Gastrocnemius medialis (tissue), 4 donors: ENCODE data around the gene TEX30. TPM values are rescaled to one million over a fixed set of nuclear protein-coding genes. Genes with fewer than 3 reads are reported as not detected.

ENCODE experiments used
- ATAC-seq, 2 donors: fragments of 150-250 bp; one replicate each; pipeline ENCODE4 v1.9.1; 2016
- DNase-seq, 2 donors: peaks; one replicate each; pipeline ENCODE4 v3.0.0-alpha.2; 2019
- H3K27ac ChIP-seq, 4 donors: fragments of 200-600 bp; sonication (generic); 1 replicate in 1 of 4; 2 replicates in 3 of 4; pipeline ENCODE4 v1.5.1; 2016 to 2018; ENCODE audit warnings: mild to moderate bottlenecking in 2 of 4, moderate library complexity in 1 of 4
- H3K27me3 ChIP-seq, 3 donors: fragments of 200-600 bp; sonication (generic) in 2 of 3; 1 replicate in 1 of 3; 2 replicates in 2 of 3; pipeline versions ENCODE4 v1.5.1 to v1.6.0; 2016 to 2019; ENCODE audit warnings: mild to moderate bottlenecking in 1 of 3, moderate library complexity in 1 of 3
- H3K36me3 ChIP-seq, 2 donors: fragments of 200-600 bp; sonication (generic) in 1 of 2; one replicate each; pipeline ENCODE4 v1.5.1; 2017 to 2018
- H3K4me1 ChIP-seq, 2 donors: fragments of 200-600 bp; sonication (generic) in 1 of 2; one replicate each; pipeline ENCODE4 v1.5.1; 2016 to 2017; ENCODE audit warnings: mild to moderate bottlenecking in 2 of 2
- H3K4me3 ChIP-seq, 4 donors: fragments of 200-600 bp; sonication (generic) in 3 of 4; 1 replicate in 1 of 4; 2 replicates in 3 of 4; pipeline ENCODE4 v1.5.1; 2016 to 2019; ENCODE audit warnings: mild to moderate bottlenecking in 2 of 4
- H3K9me3 ChIP-seq, 3 donors: fragments of 200-600 bp; sonication (generic) in 2 of 3; 1 replicate in 1 of 3; 2 replicates in 2 of 3; pipeline ENCODE4 v1.5.1; 2016 to 2019
- POLR2A ChIP-seq, 2 donors: fragments of 450-650 bp; IDR thresholded peaks; one replicate each; pipeline ENCODE4 v1.6.1; 2017; ENCODE audit warnings: antibody characterized with exemption in 2 of 2, mild to moderate bottlenecking in 2 of 2, moderate library complexity in 2 of 2
- in situ Hi-C, 4 donors: fragments of 200-750 bp; cut with MboI; loops; one replicate each; pipeline versions ENCODE4 v1.15.0 to v1.8.0; 2017; ENCODE audit warnings: low sequenced_read_pairs in 4 of 4
- intact Hi-C: fragments of 100-400 bp; cut with DNase I; formaldehyde crosslinking; loops from one replicate; pipeline ENCODE4 v1.15.1; 2023; ENCODE audit warnings: low total_unique reads
- total RNA-seq, 4 donors: library from RNA; depleted of rRNA; stranded (reverse); fragments of >200 nt; gene quantifications; one replicate each; pipeline versions ENCODE4 v1.1.0 to v1.2.3, GENCODE V29; 2016
- TF ChIP-seq, protein P1 (sequence below), 5 experiments: fragments of 450-650 bp in 3 of 5; fragments of 200-600 bp in 2 of 5; sonication (generic) in 2 of 5; IDR thresholded peaks in 4 of 5; conservative IDR thresholded peaks in 1 of 5; 1 replicate in 4 of 5; 2 replicates in 1 of 5; pipeline ENCODE4 v1.5.1; 2016 to 2019; ENCODE audit warnings: antibody characterized with exemption in 5 of 5, mild to moderate bottlenecking in 3 of 5, moderate library complexity in 3 of 5

The TEX30 gene
- total RNA-seq, 4 donors from 2014 or later = 3.5 to 11.6 (median 10.2) TPM

DNA sequence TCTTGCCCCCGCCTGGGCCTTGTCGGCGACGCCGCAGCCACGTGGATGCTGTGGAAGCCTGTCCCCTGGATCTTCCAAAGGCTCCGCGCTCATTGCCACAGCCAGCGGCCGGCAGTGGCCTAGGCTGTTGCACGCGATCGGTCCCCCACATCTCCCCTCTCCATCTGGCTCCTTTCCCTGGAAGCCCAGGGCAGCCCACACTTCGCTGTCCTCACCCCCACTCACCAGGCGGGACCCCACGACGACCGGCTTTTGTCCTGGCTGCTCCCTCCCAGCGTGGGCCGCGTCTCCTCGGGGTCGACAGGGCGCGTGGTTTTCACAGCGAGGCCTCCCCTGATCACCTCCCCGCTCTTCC is 605 bp upstream of the TEX30 start:
- peak overlapping the region; percentile 72 to 91 (median 74) for H3K4me3 ChIP-seq
- DNase-seq (peak in 1 of 2 donors; percentile 14), ATAC-seq (peak in 1 of 2 donors; percentile 6)
- H3K4me1 ChIP-seq = peaks cover 7 to 9% of the 10 kb centered on the region in 2 donors
- in situ Hi-C loops (no loop called here), intact Hi-C loops (no loop called here)
- H3K27ac ChIP-seq = peak overlapping the region; percentile 80 to 85 (median 80)
- no peaks in the 10 kb centered on the region for H3K36me3 ChIP-seq
- H3K9me3 ChIP-seq = no peaks in the 10 kb centered on the region
- no peaks in the 10 kb centered on the region for H3K27me3 ChIP-seq
- TF ChIP-seq POLR2A (IDR thresholded peaks at IDR 0.05) = no peak
- TF ChIP-seq, protein P1, sequence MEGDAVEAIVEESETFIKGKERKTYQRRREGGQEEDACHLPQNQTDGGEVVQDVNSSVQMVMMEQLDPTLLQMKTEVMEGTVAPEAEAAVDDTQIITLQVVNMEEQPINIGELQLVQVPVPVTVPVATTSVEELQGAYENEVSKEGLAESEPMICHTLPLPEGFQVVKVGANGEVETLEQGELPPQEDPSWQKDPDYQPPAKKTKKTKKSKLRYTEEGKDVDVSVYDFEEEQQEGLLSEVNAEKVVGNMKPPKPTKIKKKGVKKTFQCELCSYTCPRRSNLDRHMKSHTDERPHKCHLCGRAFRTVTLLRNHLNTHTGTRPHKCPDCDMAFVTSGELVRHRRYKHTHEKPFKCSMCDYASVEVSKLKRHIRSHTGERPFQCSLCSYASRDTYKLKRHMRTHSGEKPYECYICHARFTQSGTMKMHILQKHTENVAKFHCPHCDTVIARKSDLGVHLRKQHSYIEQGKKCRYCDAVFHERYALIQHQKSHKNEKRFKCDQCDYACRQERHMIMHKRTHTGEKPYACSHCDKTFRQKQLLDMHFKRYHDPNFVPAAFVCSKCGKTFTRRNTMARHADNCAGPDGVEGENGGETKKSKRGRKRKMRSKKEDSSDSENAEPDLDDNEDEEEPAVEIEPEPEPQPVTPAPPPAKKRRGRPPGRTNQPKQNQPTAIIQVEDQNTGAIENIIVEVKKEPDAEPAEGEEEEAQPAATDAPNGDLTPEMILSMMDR (IDR thresholded peaks at IDR 0.05 in 4 of 5, conservative IDR thresholded peaks at IDR 0.05 in 1 of 5) = no peak

DNA sequence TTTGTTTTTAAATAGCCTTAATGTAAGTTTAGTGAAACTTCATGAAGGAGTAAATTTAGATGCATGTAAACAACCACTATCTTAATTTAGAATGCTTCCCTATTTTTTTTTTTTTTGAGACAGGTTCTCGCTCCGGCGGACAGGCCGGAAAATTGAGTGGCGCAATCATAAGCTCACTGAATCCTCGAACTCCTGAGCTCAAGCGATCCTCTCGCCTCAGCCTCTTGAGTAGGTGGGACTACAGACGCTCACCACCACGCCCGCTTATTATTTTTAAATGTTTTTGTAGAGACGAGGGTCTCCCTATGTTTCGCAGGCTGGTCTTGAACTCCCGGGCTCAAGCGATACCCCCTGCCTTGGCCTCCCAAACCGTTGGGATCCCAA is 1.6 kb downstream of the TEX30 start:
- in situ Hi-C loops (no loop called here), intact Hi-C loops (loop anchor here (2.0 kb wide), 2 partner anchors 49 to 175 kb away; partner anchors contain the start of gene TPP2)
- no peak overlapping the region for H3K4me3 ChIP-seq
- H3K36me3 ChIP-seq = no peaks in the 10 kb centered on the region
- no peaks in the 10 kb centered on the region for H3K27me3 ChIP-seq
- peaks cover 7 to 9% of the 10 kb centered on the region in 2 donors for H3K4me1 ChIP-seq
- no peak overlapping the region for H3K27ac ChIP-seq
- no peak for TF ChIP-seq POLR2A (IDR thresholded peaks at IDR 0.05)
- TF ChIP-seq, protein P1 (IDR thresholded peaks at IDR 0.05 in 4 of 5, conservative IDR thresholded peaks at IDR 0.05 in 1 of 5) = no peak
- ATAC-seq (no peak), DNase-seq (no peak)
- no peaks in the 10 kb centered on the region for H3K9me3 ChIP-seq

DNA sequence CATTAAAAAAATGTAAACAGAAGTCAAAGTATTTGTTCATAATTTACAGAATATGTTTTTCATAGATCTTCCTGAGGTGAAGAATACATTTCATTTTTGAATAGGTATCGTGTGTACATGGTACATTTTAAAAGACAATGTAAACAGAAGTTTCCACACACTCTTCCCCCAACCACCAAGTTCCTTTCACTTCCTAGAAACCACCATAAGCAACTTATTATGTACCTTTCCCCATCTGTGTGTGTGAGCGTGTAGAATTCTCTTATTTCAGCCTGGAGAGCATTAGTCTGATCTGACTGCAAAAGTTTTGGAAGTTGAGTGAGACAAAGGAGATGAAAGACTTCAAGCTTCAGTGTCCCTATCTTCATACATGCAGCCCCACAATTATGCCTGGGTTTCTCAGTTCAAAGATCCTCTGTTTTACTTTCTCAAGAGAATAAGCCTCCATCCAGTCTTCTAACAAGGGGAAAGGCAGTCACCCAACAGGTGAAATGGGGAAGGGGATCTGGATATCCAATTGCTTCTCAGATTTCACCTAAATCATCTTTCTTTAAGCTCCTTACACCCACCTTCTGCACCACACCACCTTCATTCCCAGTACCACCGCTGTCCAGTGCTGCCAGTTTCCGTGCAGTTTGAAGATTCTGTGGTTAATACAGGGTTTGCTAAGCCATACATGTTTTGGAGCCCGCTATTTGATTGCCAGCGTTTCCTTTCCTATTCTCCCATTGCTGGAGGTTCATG is 2.1 kb downstream of the TEX30 start:
- Histone ChIP-seq H3K4me3 (no peak overlapping the region), H3K27ac (no peak overlapping the region), H3K36me3 (peaks cover 0 to 5% of the 10 kb centered on the region in 2 donors), H3K4me1 (peaks cover 7 to 9% of the 10 kb centered on the region in 2 donors), H3K27me3 (no peaks in the 10 kb centered on the region), H3K9me3 (no peaks in the 10 kb centered on the region)
- DNase-seq (no peak), ATAC-seq (no peak)
- TF ChIP-seq, protein P1 (IDR thresholded peaks at IDR 0.05 in 4 of 5, conservative IDR thresholded peaks at IDR 0.05 in 1 of 5) = no peak
- TF ChIP-seq POLR2A (IDR thresholded peaks at IDR 0.05) = no peak
- intact Hi-C loops = loop anchor here (2.0 kb wide), 2 partner anchors 49 to 175 kb away; partner anchors contain the start of gene TPP2
- in situ Hi-C loops = no loop called here

DNA sequence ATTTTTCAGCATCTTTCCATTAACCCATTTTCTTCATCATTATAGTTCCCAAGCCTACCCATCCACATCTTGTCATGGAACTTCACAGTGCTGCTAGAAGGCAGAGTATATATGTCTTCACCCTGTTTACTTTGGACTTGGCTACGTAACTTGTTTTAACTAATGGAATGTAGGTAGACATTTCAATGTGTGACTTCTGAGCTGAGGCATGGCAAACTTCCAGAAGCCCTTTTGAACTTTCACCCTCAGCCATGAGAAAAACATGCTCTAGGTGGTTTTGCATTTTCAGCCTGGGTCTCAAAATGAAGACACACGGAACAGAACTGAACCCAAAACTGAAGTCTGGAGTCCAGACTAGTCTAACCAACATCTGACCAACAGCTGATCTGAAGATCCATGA is 3.2 kb downstream of the TEX30 start:
- no peak for ATAC-seq
- intact Hi-C loops (no loop called here), in situ Hi-C loops (no loop called here)
- Histone ChIP-seq H3K9me3 (no peaks in the 10 kb centered on the region), H3K4me3 (no peak overlapping the region), H3K4me1 (peaks cover 7 to 9% of the 10 kb centered on the region in 2 donors), H3K27ac (no peak overlapping the region), H3K36me3 (peaks cover 0 to 9% of the 10 kb centered on the region in 2 donors), H3K27me3 (no peaks in the 10 kb centered on the region)
- TF ChIP-seq, protein P1 (IDR thresholded peaks at IDR 0.05 in 4 of 5, conservative IDR thresholded peaks at IDR 0.05 in 1 of 5) = no peak
- no peak for TF ChIP-seq POLR2A (IDR thresholded peaks at IDR 0.05)
- no peak for DNase-seq
